K562 (cell line): ENCODE results near the gene MEIOB. TPM values are rescaled to one million over a fixed set of nuclear protein-coding genes. Genes with fewer than 3 reads are reported as not detected.
A peak's percentile ranks its signal among the peaks of the same experiment; 100 is the strongest.

ENCODE experiments used
- CBX8 ChIP-seq: fragments of 200-600 bp; sonication (generic); IDR thresholded peaks from 2 replicates; pipeline ENCODE4 v1.6.1; 2012; ENCODE audit warnings: borderline replicate concordance, mixed run types, low read depth, mild to moderate bottlenecking, moderate library complexity, mixed read lengths, low read length, control low read depth, inconsistent platforms; ENCODE audit not compliant: poor library complexity, severe bottlenecking; ENCODE audit errors: extremely low read depth
- MEIS2 ChIP-seq: fragments of 450-650 bp; IDR thresholded peaks from 2 replicates; pipeline ENCODE4 v1.6.1; 2014; ENCODE audit warnings: mild to moderate bottlenecking; ENCODE audit not compliant: partially characterized antibody
- SOX6 ChIP-seq: fragments of 450-650 bp; IDR thresholded peaks from 2 replicates; pipeline ENCODE4 v1.6.1; 2014; ENCODE audit warnings: mild to moderate bottlenecking
- ZBTB34 ChIP-seq: fragments of 250-450 bp; sonication (Bioruptor Pico); IDR thresholded peaks from 2 replicates; pipeline ENCODE4 v1.8.0; 2021; ENCODE audit warnings: mild to moderate bottlenecking, moderate library complexity
- polyA plus RNA-seq, 8 experiments: library from polyadenylated mRNA; depleted of rRNA in 4 of 8; stranded (reverse) in 5 of 8; unstranded in 3 of 8; fragments of >200 nt; fragmentation: Nextera tagmentation in 2 of 8; fragmentation: Illumina TruSeq in 1 of 8; extraction: Ambion mirVana in 2 of 8; extraction: Trizol in 1 of 8; gene quantifications; 2 replicates each; pipeline versions ENCODE4 v1.2.1 to v1.2.3, GENCODE V29; 2011 to 2014; ENCODE audit warnings: inconsistent platforms in 1 of 8, missing spikeins in 1 of 8
- total RNA-seq, 7 experiments: library from RNA; depleted of rRNA in 6 of 7; stranded (reverse); fragments of >200 nt in 6 of 7; fragmentation: Illumina TruSeq in 2 of 7; extraction: Trizol in 2 of 7; gene quantifications; 2 replicates each; pipeline versions ENCODE4 v1.2.1 to v1.2.3, GENCODE V29; 2011 to 2021; ENCODE audit warnings: low replicate concordance in 1 of 7
- TF ChIP-seq, protein P1 (sequence below): fragments of 450-650 bp; IDR thresholded peaks from 2 replicates; pipeline ENCODE4 v1.6.1; 2016; ENCODE audit warnings: mild to moderate bottlenecking, moderate library complexity
- TF ChIP-seq, protein P2 (sequence below), 2 experiments: fragments of 250-450 bp in 1 of 2; fragments of 450-650 bp in 1 of 2; sonication (Bioruptor Pico) in 1 of 2; IDR thresholded peaks; 2 replicates each; pipeline versions ENCODE4 v1.6.1 to v1.8.0; 2016 to 2021; ENCODE audit warnings: mild to moderate bottlenecking in 2 of 2, moderate library complexity in 2 of 2, missing compliant biosample characterization in 1 of 2, missing genetic modification characterization in 1 of 2

Gene MEIOB
- total and polyA plus RNA-seq, 9 of the 15 experiments (the other 6 are each of a cell fraction or from before 2014, with no cell fraction given), result 25.4 to 203 (median 97.6) TPM

GRCh38 chr16:1890024-1890707 is 18.2 kb upstream of the MEIOB start (continued):
- TF ChIP-seq, protein P1, sequence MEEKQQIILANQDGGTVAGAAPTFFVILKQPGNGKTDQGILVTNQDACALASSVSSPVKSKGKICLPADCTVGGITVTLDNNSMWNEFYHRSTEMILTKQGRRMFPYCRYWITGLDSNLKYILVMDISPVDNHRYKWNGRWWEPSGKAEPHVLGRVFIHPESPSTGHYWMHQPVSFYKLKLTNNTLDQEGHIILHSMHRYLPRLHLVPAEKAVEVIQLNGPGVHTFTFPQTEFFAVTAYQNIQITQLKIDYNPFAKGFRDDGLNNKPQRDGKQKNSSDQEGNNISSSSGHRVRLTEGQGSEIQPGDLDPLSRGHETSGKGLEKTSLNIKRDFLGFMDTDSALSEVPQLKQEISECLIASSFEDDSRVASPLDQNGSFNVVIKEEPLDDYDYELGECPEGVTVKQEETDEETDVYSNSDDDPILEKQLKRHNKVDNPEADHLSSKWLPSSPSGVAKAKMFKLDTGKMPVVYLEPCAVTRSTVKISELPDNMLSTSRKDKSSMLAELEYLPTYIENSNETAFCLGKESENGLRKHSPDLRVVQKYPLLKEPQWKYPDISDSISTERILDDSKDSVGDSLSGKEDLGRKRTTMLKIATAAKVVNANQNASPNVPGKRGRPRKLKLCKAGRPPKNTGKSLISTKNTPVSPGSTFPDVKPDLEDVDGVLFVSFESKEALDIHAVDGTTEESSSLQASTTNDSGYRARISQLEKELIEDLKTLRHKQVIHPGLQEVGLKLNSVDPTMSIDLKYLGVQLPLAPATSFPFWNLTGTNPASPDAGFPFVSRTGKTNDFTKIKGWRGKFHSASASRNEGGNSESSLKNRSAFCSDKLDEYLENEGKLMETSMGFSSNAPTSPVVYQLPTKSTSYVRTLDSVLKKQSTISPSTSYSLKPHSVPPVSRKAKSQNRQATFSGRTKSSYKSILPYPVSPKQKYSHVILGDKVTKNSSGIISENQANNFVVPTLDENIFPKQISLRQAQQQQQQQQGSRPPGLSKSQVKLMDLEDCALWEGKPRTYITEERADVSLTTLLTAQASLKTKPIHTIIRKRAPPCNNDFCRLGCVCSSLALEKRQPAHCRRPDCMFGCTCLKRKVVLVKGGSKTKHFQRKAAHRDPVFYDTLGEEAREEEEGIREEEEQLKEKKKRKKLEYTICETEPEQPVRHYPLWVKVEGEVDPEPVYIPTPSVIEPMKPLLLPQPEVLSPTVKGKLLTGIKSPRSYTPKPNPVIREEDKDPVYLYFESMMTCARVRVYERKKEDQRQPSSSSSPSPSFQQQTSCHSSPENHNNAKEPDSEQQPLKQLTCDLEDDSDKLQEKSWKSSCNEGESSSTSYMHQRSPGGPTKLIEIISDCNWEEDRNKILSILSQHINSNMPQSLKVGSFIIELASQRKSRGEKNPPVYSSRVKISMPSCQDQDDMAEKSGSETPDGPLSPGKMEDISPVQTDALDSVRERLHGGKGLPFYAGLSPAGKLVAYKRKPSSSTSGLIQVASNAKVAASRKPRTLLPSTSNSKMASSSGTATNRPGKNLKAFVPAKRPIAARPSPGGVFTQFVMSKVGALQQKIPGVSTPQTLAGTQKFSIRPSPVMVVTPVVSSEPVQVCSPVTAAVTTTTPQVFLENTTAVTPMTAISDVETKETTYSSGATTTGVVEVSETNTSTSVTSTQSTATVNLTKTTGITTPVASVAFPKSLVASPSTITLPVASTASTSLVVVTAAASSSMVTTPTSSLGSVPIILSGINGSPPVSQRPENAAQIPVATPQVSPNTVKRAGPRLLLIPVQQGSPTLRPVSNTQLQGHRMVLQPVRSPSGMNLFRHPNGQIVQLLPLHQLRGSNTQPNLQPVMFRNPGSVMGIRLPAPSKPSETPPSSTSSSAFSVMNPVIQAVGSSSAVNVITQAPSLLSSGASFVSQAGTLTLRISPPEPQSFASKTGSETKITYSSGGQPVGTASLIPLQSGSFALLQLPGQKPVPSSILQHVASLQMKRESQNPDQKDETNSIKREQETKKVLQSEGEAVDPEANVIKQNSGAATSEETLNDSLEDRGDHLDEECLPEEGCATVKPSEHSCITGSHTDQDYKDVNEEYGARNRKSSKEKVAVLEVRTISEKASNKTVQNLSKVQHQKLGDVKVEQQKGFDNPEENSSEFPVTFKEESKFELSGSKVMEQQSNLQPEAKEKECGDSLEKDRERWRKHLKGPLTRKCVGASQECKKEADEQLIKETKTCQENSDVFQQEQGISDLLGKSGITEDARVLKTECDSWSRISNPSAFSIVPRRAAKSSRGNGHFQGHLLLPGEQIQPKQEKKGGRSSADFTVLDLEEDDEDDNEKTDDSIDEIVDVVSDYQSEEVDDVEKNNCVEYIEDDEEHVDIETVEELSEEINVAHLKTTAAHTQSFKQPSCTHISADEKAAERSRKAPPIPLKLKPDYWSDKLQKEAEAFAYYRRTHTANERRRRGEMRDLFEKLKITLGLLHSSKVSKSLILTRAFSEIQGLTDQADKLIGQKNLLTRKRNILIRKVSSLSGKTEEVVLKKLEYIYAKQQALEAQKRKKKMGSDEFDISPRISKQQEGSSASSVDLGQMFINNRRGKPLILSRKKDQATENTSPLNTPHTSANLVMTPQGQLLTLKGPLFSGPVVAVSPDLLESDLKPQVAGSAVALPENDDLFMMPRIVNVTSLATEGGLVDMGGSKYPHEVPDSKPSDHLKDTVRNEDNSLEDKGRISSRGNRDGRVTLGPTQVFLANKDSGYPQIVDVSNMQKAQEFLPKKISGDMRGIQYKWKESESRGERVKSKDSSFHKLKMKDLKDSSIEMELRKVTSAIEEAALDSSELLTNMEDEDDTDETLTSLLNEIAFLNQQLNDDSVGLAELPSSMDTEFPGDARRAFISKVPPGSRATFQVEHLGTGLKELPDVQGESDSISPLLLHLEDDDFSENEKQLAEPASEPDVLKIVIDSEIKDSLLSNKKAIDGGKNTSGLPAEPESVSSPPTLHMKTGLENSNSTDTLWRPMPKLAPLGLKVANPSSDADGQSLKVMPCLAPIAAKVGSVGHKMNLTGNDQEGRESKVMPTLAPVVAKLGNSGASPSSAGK, result peak; percentile 42; the same call in 1 of the 2 replicates
- 0 out of 2 replicates have a peak, but pooled peaks have one; percentile 20 for TF ChIP-seq SOX6
- peak; percentile 9 for TF ChIP-seq MEIS2
- TF ChIP-seq, protein P2, sequence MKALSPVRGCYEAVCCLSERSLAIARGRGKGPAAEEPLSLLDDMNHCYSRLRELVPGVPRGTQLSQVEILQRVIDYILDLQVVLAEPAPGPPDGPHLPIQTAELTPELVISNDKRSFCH (CRISPR knock-in tag; IDR thresholded peaks at IDR 0.05), result no peak
- TF ChIP-seq, protein P2 (tag; IDR thresholded peaks at IDR 0.05), result no peak
- TF ChIP-seq CBX8, result no peak
- no peak for TF ChIP-seq ZBTB34
- TF ChIP-seq, all 486 proteins: peak for 4
